ENCODE measurements around the gene TMPRSS12. TPM values are rescaled to one million over a fixed set of nuclear protein-coding genes. Genes with fewer than 3 reads are reported as not detected.

Gene TMPRSS12
- total and polyA plus RNA-seq, 2 experiments from 2014 or later, result not detected

DNA sequence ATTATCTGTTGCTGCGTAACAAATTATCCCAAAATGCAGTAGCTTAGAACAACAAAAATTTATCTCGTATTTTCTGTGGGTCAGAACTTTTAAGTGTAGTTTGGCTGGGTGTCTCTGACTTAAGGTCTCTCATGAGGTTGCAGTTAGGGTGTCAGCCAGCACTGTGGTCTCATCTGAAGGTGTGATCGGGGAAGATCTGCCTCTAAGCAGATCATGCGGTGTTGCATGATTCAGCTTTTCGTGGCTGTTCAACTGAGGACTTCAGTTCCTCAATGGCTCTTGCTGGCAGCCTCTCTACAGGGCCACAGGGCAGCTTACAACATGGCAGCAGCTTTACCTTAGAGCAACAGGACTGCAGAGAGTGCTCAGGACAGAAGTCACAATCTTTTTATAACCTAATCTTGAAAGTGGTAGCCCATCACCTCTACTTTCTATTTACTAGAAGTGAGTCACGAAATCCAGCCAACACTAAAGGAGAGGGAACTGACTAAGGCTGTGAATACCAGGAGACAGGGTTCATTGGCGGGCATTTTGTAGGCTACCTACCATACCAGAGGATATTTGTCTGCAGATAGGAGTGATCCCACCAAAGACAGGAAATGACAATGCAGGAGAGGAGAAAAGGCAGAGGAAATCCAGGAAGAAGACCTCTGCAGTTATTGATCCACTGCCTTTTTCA lies 1.8 kb upstream of the TMPRSS12 start:
- Histone ChIP-seq H3K4me1 (ENCODE audit: insufficient read depth) (peaks cover 11% of the 10 kb centered on the region), H3K9me2 (ENCODE audit: insufficient read depth) (peaks cover 6% of the 10 kb centered on the region; the same call in 1 of the 2 replicates), H3K27ac (ENCODE audit: low read depth) (no peak overlapping the region), H3K27me3 (ENCODE audit: insufficient read depth) (no peaks in the 10 kb centered on the region), H3K4me2 (no peak overlapping the region), H3K36me3 (ENCODE audit: insufficient read depth) (no peaks in the 10 kb centered on the region), H4K20me1 (replicated peaks; ENCODE audit: insufficient read depth) (no peaks in the 10 kb centered on the region), H3K79me2 (replicated peaks; ENCODE audit: insufficient read depth) (no peaks in the 10 kb centered on the region), H2AFZ (no peak overlapping the region), H3F3A (replicated peaks; ENCODE audit: low read depth) (no peaks in the 10 kb centered on the region), H3K4me3 (no peak overlapping the region)
- no peaks in the 10 kb centered on the region for H3K4me1 Mint-ChIP-seq
- peaks cover 11% of the 10 kb centered on the region for H3K9me3 Mint-ChIP-seq
- DNase-seq (ENCODE audit: low spot score) (no peak), ATAC-seq (no peak)
- H3K4me3 Mint-ChIP-seq, result no peak overlapping the region
- H3K27ac Mint-ChIP-seq, result no peak overlapping the region
- H3K27me3 Mint-ChIP-seq (ENCODE audit: insufficient read depth, low read depth, poor library complexity), result peaks cover 3% of the 10 kb centered on the region
- H3K36me3 Mint-ChIP-seq (ENCODE audit: low read depth), result peaks cover 10% of the 10 kb centered on the region; the same call in 2 of the 3 replicates
- TF ChIP-seq EZH2 (IDR thresholded peaks at IDR 0.05; ENCODE audit: low read depth, unreplicated experiment) (no peak), JUNB (IDR thresholded peaks at IDR 0.05; ENCODE audit: unreplicated experiment) (no peak), POLR2AphosphoS5 (IDR thresholded peaks at IDR 0.05; ENCODE audit: low read depth) (no peak), CREB1 (CRISPR knock-in tag; IDR thresholded peaks at IDR 0.05; ENCODE audit: low read depth) (no peak)

DNA sequence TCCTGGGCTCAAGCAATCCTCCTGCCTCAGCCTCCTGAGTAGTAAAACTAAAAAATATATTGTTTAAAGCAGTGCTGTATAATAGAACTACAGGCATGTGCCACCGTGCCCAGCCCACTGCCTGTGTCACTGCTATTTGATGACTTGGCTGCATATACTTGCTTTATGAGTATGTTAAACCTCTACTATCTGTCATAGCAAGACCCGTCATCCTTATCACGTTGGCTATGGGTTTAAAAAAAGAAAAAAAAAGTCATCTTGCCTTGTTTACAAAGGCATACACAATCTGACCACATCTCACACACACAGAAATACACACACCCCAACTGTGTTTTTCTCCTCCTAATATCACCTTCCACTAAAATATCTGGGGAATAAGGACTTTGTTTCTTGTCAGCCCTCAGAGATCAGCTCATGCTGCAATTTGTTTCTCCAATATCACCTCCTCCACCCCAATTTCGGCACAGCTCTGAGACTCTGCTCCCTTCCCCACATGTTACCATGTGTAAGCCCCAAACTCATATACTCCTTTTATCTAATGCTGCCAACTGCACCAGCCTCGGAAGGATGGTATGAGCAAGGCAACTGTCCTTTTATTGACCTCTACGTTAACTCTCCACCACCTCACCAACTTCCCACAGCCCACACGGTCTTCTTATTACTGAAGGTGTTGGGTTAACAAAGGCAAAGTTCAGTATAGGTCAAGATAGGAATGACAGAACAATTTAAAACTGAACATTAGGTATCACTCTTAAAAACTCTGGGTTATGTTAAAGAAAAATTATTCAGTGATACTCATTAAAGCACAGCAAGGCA lies 802 bp upstream of the TMPRSS12 start:
- Histone ChIP-seq H3K36me3 (ENCODE audit: insufficient read depth) (no peaks in the 10 kb centered on the region), H4K20me1 (replicated peaks; ENCODE audit: insufficient read depth) (no peaks in the 10 kb centered on the region), H3K4me3 (no peak overlapping the region), H3K4me1 (ENCODE audit: insufficient read depth) (peaks cover 11% of the 10 kb centered on the region), H3K9me2 (ENCODE audit: insufficient read depth) (peaks cover 6% of the 10 kb centered on the region; the same call in 1 of the 2 replicates), H3K79me2 (replicated peaks; ENCODE audit: insufficient read depth) (no peaks in the 10 kb centered on the region), H3F3A (replicated peaks; ENCODE audit: low read depth) (no peaks in the 10 kb centered on the region), H3K27ac (ENCODE audit: low read depth) (no peak overlapping the region), H2AFZ (peak overlapping the region; percentile 33), H3K4me2 (no peak overlapping the region), H3K27me3 (ENCODE audit: insufficient read depth) (no peaks in the 10 kb centered on the region)
- peaks cover 10% of the 10 kb centered on the region; the same call in 2 of the 3 replicates for H3K36me3 Mint-ChIP-seq (ENCODE audit: low read depth)
- no peaks in the 10 kb centered on the region for H3K4me1 Mint-ChIP-seq
- no peak overlapping the region for H3K27ac Mint-ChIP-seq
- peaks cover 11% of the 10 kb centered on the region for H3K9me3 Mint-ChIP-seq
- DNase-seq (ENCODE audit: low spot score) (no peak), ATAC-seq (no peak)
- peaks cover 3% of the 10 kb centered on the region for H3K27me3 Mint-ChIP-seq (ENCODE audit: insufficient read depth, low read depth, poor library complexity)
- TF ChIP-seq ZNF114 (CRISPR knock-in tag; IDR thresholded peaks at IDR 0.05), result no peak
- TF ChIP-seq, protein P1, sequence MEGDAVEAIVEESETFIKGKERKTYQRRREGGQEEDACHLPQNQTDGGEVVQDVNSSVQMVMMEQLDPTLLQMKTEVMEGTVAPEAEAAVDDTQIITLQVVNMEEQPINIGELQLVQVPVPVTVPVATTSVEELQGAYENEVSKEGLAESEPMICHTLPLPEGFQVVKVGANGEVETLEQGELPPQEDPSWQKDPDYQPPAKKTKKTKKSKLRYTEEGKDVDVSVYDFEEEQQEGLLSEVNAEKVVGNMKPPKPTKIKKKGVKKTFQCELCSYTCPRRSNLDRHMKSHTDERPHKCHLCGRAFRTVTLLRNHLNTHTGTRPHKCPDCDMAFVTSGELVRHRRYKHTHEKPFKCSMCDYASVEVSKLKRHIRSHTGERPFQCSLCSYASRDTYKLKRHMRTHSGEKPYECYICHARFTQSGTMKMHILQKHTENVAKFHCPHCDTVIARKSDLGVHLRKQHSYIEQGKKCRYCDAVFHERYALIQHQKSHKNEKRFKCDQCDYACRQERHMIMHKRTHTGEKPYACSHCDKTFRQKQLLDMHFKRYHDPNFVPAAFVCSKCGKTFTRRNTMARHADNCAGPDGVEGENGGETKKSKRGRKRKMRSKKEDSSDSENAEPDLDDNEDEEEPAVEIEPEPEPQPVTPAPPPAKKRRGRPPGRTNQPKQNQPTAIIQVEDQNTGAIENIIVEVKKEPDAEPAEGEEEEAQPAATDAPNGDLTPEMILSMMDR (conservative IDR thresholded peaks at IDR 0.05; ENCODE audit: low read depth in 2 of 2), result no peak
- no peak for TF ChIP-seq CREB1 (CRISPR knock-in tag; IDR thresholded peaks at IDR 0.05; ENCODE audit: low read depth)
- TF ChIP-seq NANOG (IDR thresholded peaks at IDR 0.05; ENCODE audit: borderline replicate concordance), result no peak
- TF ChIP-seq, protein P2, sequence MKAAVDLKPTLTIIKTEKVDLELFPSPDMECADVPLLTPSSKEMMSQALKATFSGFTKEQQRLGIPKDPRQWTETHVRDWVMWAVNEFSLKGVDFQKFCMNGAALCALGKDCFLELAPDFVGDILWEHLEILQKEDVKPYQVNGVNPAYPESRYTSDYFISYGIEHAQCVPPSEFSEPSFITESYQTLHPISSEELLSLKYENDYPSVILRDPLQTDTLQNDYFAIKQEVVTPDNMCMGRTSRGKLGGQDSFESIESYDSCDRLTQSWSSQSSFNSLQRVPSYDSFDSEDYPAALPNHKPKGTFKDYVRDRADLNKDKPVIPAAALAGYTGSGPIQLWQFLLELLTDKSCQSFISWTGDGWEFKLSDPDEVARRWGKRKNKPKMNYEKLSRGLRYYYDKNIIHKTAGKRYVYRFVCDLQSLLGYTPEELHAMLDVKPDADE (IDR thresholded peaks at IDR 0.05), result no peak
- H3K4me3 Mint-ChIP-seq, result no peak overlapping the region
